Activated naive CD4-positive, alpha-beta T cell (primary cell): Measurements from ENCODE around the gene MAP7D3.
"Not testable (repeated sequence)": the region's sequence is repeated elsewhere in the genome, so short reads cannot be mapped to it uniquely, and the experiment has no call there.

ENCODE experiments used
- DNase-seq, 4 experiments: peaks; one replicate each; lab custom pipeline; 2025; lab: John Stamatoyannopoulos, UW

Gene MAP7D3

GRCh38 chrX:136182414-136182813 lies 68.8 kb downstream of the MAP7D3 start:
- DNase-seq: no peak

- DNase-seq: no peak
Observed at GRCh38 chrX:136179133-136179532, 72.1 kb downstream of the MAP7D3 start.

- no peak for DNase-seq
Observed at GRCh38 chrX:136176399-136176825, 74.8 kb downstream of the MAP7D3 start.

GRCh38 chrX:136171420-136171819 lies 79.8 kb downstream of the MAP7D3 start:
- DNase-seq: no peak

GRCh38 chrX:136170139-136170800 lies 80.9 kb downstream of the MAP7D3 start:
- DNase-seq: no peak

- DNase-seq: no peak
Observed at GRCh38 chrX:136168929-136169735, 82.1 kb downstream of the MAP7D3 start.

- not testable (repeated sequence) for DNase-seq
Observed at GRCh38 chrX:136167989-136168388, 83.2 kb downstream of the MAP7D3 start.

GRCh38 chrX:136166221-136166855 lies 84.9 kb downstream of the MAP7D3 start:
- DNase-seq: no peak

GRCh38 chrX:136165406-136165805 lies 85.8 kb downstream of the MAP7D3 start:
- no peak for DNase-seq

GRCh38 chrX:136163689-136164088 lies 87.5 kb downstream of the MAP7D3 start:
- no peak for DNase-seq
